GM18858 (cell line): ENCODE results near the gene PPP3R1.

ENCODE experiments used
- ATAC-seq: cut with Tn5 transposase; IDR thresholded peaks from one replicate; pipeline ENCODE4 v1.9.1; 2021; ENCODE audit not compliant: unreplicated experiment

PPP3R1 gene

DNA sequence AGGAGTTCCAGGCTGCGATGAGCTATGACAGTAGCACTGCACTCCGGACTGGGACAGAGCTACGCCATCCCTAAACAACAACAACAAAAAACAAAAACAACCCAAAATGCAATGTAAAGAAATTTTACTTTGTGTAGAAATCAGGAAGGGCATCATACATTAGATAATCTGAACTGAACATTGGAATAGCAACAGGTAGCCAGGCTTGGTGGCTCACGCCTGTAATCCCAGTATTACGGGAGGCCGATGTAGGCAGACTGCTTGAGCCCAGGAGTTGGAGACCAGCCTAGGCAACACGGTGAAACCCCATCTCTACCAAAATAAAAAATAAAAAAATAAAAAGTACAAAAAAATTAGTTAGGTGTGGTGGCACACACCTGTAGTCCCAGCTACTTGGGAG is 96.7 kb downstream of the PPP3R1 start:
- ATAC-seq, result no peak

DNA sequence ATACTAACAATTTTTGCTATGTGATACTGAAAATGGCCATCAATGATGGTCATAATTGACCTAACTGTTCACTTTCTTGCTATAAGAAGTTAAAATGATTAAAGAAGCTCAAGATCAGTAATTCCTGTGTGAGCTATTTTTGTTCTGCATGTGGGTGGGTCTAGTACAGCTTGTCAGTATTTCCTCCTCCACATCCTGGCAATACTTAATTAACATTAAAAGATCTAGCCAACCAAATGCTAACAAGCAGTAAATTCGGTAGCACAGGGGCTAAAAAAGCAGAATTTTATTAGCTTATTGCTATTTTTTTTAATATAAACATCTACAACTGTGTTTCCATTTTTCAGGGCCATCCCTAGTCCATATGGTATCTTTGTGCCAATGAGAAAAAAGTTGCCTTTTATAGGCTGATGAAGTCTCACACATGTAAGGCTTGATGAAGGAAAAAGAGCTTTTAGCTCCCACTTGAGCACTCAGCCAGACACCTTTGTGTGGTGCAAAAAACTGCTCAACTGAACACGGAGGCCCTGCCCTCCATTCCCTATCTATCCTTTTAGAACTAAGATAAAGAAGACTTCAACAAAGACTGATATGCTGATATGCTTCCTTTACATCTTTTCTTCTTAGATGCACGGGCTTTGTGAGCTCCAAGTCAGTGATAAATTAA is 99.5 kb downstream of the PPP3R1 start:
- no peak for ATAC-seq

DNA sequence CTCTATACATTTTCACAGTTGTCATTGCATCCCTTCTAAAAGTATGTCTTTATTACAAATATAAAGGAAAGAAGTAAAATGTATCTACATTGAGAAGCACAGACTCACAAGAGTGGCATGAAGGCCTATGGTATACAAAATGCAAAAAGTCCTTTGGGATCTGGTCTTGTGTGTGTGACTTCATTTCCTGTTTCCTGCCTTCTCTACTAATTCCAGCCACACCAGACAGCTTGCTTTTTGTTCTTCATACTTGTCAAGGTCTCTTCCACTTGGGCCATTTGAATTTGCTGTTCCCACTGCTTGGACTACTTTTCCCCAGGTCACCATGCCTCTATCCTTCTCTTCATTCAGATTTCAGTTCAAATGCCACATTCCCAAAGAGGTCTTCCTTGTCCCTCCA is 101.3 kb downstream of the PPP3R1 start:
- ATAC-seq, result no peak

DNA sequence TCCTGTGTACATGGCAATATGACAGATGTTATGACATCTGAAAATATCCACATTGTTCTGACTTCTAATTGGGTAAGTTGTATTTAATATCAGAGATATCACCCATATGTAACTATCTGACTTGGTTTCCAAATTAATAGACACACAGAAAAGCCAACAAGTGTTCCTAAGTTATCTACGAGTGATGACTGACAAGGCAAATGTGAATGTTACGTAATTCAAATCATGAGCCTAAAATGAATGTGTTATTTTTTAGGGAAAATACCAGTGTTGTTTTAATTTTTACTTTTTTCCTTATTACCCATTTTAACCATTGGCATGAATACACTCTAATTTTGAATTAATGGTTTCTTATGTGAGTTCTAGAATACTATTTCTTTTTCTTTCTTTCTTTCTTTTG is 110.5 kb downstream of the PPP3R1 start:
- no peak for ATAC-seq

DNA sequence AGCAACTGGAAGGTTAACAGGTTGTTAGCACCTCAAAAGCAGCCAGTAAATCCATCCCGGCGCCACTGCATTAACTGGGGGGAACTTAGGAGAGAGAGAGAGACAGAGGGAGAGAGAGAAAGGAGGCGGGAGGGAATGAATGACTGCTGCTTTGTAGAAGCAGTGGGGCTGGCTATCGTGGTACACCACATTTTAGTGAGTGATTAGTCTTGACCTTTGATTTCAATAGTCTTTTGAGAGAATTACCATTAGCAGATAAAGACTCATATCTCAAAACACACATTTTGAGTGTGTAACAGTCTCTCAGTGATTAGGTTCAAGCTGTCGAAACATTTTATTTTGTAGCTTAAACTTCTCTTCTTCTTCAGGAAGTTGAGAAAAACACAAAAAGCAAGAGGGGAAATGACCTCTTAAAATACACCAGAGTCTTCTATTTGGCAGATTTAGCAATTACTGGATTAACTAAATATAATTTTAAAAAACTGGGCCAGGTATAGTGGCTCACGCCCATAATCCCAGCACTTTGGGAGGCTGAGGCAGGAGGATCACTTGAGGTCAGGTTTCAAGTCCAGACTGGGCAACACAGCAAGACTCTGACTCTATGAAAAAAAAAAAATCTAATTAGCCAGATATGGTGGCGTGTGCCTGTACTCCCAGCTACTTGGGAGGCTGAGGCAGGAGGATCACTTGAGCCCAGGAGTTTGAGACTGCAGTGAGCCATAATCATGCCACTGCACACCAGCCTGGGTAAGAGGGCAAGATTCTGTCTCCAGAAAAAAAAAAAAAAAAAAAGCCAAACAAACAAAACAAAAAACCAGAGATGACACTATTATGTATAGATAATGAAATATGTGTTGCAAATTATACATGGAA is 116.6 kb downstream of the PPP3R1 start:
- no peak for ATAC-seq

DNA sequence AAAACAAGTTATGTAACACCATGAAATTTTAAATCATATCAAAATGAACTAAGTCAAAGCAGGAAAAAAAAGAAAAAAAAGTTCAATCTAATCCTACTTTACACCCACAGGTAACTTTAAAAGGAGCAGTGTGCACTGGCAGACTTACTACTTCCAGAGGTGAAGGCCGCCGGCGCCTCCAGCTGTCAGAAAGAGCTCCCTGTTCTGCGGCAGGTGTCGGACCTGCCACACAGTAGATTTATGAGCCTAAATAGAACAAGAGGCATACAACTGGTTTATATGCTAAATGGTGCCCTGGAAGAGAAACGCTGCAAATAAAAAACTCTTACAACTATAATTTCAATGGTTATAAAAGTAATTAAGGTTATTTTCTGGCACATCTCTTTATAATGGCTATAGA is 117.8 kb downstream of the PPP3R1 start:
- no peak for ATAC-seq

DNA sequence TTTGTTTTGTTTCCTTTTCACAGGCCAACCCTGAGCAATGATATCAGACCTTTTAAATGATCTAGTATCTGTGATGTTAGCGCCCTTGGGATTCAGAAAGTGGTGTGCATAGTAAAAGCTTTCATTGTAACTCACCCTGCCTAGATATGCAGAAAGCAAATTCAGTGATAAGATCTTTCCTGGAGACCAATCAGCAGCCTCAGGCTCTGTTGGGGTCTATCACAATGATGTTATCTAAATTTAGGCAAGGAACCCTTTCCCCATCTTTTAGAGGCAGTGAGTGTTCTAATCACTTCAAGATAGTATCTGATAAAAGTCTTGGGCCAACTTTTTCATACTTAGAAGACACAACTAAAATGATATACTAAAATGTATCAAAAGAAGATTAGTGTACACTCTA is 118.2 kb downstream of the PPP3R1 start:
- no peak for ATAC-seq
